Measurements from ENCODE around the gene CDC42EP2.

DNA sequence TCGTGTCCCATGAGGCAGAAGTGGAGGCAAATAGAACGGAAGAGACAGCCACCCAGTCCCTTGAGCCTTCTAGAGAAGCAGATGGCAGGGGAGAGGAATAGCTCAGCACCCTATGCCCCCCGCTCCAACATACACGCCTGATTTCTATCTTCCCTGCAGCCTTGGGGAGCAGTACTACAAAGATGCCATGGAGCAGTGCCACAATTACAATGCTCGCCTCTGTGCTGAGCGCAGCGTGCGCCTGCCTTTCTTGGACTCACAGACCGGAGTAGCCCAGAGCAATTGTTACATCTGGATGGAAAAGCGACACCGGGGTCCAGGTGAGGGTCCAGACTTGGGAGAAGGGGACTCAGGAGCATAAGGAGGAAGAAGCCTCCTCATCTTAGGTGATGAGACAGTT lies 25.6 kb downstream of the CDC42EP2 start:
- TF ChIP-seq, protein P1, sequence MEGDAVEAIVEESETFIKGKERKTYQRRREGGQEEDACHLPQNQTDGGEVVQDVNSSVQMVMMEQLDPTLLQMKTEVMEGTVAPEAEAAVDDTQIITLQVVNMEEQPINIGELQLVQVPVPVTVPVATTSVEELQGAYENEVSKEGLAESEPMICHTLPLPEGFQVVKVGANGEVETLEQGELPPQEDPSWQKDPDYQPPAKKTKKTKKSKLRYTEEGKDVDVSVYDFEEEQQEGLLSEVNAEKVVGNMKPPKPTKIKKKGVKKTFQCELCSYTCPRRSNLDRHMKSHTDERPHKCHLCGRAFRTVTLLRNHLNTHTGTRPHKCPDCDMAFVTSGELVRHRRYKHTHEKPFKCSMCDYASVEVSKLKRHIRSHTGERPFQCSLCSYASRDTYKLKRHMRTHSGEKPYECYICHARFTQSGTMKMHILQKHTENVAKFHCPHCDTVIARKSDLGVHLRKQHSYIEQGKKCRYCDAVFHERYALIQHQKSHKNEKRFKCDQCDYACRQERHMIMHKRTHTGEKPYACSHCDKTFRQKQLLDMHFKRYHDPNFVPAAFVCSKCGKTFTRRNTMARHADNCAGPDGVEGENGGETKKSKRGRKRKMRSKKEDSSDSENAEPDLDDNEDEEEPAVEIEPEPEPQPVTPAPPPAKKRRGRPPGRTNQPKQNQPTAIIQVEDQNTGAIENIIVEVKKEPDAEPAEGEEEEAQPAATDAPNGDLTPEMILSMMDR (IDR thresholded peaks at IDR 0.05): no peak
- TF ChIP-seq POLR2A (IDR thresholded peaks at IDR 0.05): no peak
- no peak for TF ChIP-seq EP300 (IDR thresholded peaks at IDR 0.05)

Data from gastroesophageal sphincter (tissue), 3 donors.